NT2/D1 (cell line): ENCODE data around the gene GLIPR2.

ENCODE experiments used
- YY1 ChIP-seq: IDR thresholded peaks from 2 replicates; pipeline ENCODE4 v1.6.1; 2011; ENCODE audit not compliant: insufficient read length, insufficient read depth
- ZNF274 ChIP-seq: IDR thresholded peaks from 2 replicates; pipeline ENCODE4 v1.6.1; 2011; ENCODE audit warnings: mild to moderate bottlenecking, low read depth, low read length

DNA sequence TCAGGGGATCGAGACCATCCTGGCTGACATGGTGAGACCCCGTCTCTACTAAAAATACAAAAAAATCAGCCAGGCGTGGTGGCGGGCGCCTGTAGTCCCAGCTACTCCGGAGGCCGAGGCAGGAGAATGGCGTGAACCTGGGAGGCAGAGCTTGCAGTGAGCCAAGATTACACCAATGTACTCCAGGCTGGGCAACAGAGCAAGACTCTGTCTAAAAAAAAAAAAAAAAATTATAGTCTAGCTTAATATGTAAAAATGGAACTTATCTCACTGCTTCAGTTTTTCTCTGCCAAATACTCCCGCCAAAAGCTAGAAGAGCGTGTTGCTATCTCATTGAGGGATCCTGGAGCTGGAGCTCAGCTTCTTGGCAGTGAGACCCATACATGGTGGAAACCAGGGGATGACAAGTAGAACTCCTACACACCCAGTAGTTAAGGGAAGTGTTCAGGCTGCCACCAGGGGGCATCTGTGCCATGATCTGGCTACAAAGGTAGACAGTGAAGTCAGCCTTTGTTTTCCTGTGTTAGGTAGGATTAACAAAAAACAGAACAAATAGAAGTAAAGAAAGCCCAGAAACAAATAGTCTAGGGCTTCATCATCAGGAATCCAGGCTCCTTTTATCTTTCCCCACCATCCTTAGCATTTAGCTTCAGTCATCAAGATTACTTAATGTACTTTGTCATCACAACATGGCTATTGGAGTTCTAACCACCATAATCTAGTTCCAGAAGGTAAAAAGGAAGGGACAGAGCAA lies 33.6 kb upstream of the GLIPR2 start:
- TF ChIP-seq YY1 = no peak
- TF ChIP-seq ZNF274 = no peak
